Measurements from ENCODE around the gene ATP5F1B. TPM values are rescaled to one million over a fixed set of nuclear protein-coding genes. Genes with fewer than 3 reads are reported as not detected.

ATP5F1B gene
- total RNA-seq, 1 experiment from 2014 or later: 211 TPM

- no peak for DNase-seq (ENCODE audit: low spot score)
- in situ Hi-C loops (cut with HindIII; ENCODE audit: low sequenced_read_pairs): no loop called here
Observed at GRCh38 chr12:56629459-56630179, 16.2 kb downstream of the ATP5F1B start.

- in situ Hi-C loops (cut with HindIII; ENCODE audit: low sequenced_read_pairs): no loop called here
Observed at GRCh38 chr12:56628671-56629458, 16.9 kb downstream of the ATP5F1B start.

GRCh38 chr12:56626701-56627100, 19.1 kb downstream of the ATP5F1B start:
- no peak for DNase-seq (ENCODE audit: low spot score)
- in situ Hi-C loops (cut with HindIII; ENCODE audit: low sequenced_read_pairs): no loop called here

More at GRCh38 chr12:56628671-56629458, 16.9 kb downstream of the ATP5F1B start:
- DNase-seq (ENCODE audit: low spot score): peak; percentile 62

- in situ Hi-C loops (cut with HindIII; ENCODE audit: low sequenced_read_pairs): no loop called here
- no peak for DNase-seq (ENCODE audit: low spot score)
Observed at GRCh38 chr12:56622535-56622934, 23.2 kb downstream of the ATP5F1B start.

- in situ Hi-C loops (cut with HindIII; ENCODE audit: low sequenced_read_pairs): no loop called here
- DNase-seq (ENCODE audit: low spot score): no peak
Observed at GRCh38 chr12:56616925-56617324, 28.9 kb downstream of the ATP5F1B start.

- no peak for DNase-seq (ENCODE audit: low spot score)
- in situ Hi-C loops (cut with HindIII; ENCODE audit: low sequenced_read_pairs): no loop called here
Observed at GRCh38 chr12:56616244-56616643, 29.5 kb downstream of the ATP5F1B start.

GRCh38 chr12:56614627-56615026, 31.2 kb downstream of the ATP5F1B start:
- in situ Hi-C loops (cut with HindIII; ENCODE audit: low sequenced_read_pairs): loop anchor here (5.0 kb wide), 1 partner anchor 97 kb away; no protein-coding TSS in a partner anchor
- DNase-seq (ENCODE audit: low spot score): no peak

- in situ Hi-C loops (cut with HindIII; ENCODE audit: low sequenced_read_pairs): no loop called here
- DNase-seq (ENCODE audit: low spot score): no peak
Observed at GRCh38 chr12:56604355-56604754, 41.4 kb downstream of the ATP5F1B start.

- in situ Hi-C loops (cut with HindIII; ENCODE audit: low sequenced_read_pairs): no loop called here
- DNase-seq (ENCODE audit: low spot score): no peak
Observed at GRCh38 chr12:56602239-56602638, 43.5 kb downstream of the ATP5F1B start.

GRCh38 chr12:56601503-56601902, 44.3 kb downstream of the ATP5F1B start:
- in situ Hi-C loops (cut with HindIII; ENCODE audit: low sequenced_read_pairs): no loop called here
- DNase-seq (ENCODE audit: low spot score): peak; percentile 67

- DNase-seq (ENCODE audit: low spot score): no peak
- in situ Hi-C loops (cut with HindIII; ENCODE audit: low sequenced_read_pairs): no loop called here
Observed at GRCh38 chr12:56600753-56601152, 45.0 kb downstream of the ATP5F1B start.

- in situ Hi-C loops (cut with HindIII; ENCODE audit: low sequenced_read_pairs): no loop called here
- DNase-seq (ENCODE audit: low spot score): no peak
Observed at GRCh38 chr12:56599797-56600196, 46.0 kb downstream of the ATP5F1B start.

- in situ Hi-C loops (cut with HindIII; ENCODE audit: low sequenced_read_pairs): no loop called here
- no peak for DNase-seq (ENCODE audit: low spot score)
Observed at GRCh38 chr12:56599041-56599440, 46.7 kb downstream of the ATP5F1B start.

- no peak for DNase-seq (ENCODE audit: low spot score)
- in situ Hi-C loops (cut with HindIII; ENCODE audit: low sequenced_read_pairs): no loop called here
Observed at GRCh38 chr12:56596815-56597214, 49.0 kb downstream of the ATP5F1B start.

- in situ Hi-C loops (cut with HindIII; ENCODE audit: low sequenced_read_pairs): no loop called here
- peak; percentile 58 for DNase-seq (ENCODE audit: low spot score)
Observed at GRCh38 chr12:56593909-56594621, 51.7 kb downstream of the ATP5F1B start.

GRCh38 chr12:56591961-56592360, 53.8 kb downstream of the ATP5F1B start:
- in situ Hi-C loops (cut with HindIII; ENCODE audit: low sequenced_read_pairs): no loop called here
- no peak for DNase-seq (ENCODE audit: low spot score)

- in situ Hi-C loops (cut with HindIII; ENCODE audit: low sequenced_read_pairs): no loop called here
- DNase-seq (ENCODE audit: low spot score): no peak
Observed at GRCh38 chr12:56591126-56591525, 54.7 kb downstream of the ATP5F1B start.

- in situ Hi-C loops (cut with HindIII; ENCODE audit: low sequenced_read_pairs): no loop called here
- no peak for DNase-seq (ENCODE audit: low spot score)
Observed at GRCh38 chr12:56590237-56590830, 55.5 kb downstream of the ATP5F1B start.

- in situ Hi-C loops (cut with HindIII; ENCODE audit: low sequenced_read_pairs): no loop called here
Observed at GRCh38 chr12:56589783-56590182, 56.0 kb downstream of the ATP5F1B start.

More at GRCh38 chr12:56589783-56590182, 56.0 kb downstream of the ATP5F1B start:
- no peak for DNase-seq (ENCODE audit: low spot score)
